Caco-2 (cell line): ENCODE measurements around the gene VSIR. TPM values are rescaled to one million over a fixed set of nuclear protein-coding genes. Genes with fewer than 3 reads are reported as not detected.

Experiments
- BruUV-seq: library from RNA; stranded (reverse); fragments of 400-500 nt; replicated peaks from 2 replicates; lab custom pipeline; 2021; lab: Mats Ljungman, UMichigan
- CTCF ChIA-PET: fragments of 300-600 bp; sonication (Branson Sonifier 250); formaldehyde crosslinking; loops from one replicate; lab custom pipeline; 2022; ENCODE audit warnings: antibody characterized with exemption; lab: Charles Lee
- POLR2A ChIA-PET: fragments of 300-600 bp; sonication (Branson Sonifier 250); formaldehyde crosslinking; loops from one replicate; lab custom pipeline; 2022; ENCODE audit warnings: antibody characterized with exemption; lab: Charles Lee
- DNase-seq, 2 experiments: peaks; one replicate each; pipeline versions ENCODE4 v3.0.0 to v3.0.0-alpha.2; 2020 to 2022
- H3K27me3 ChIP-seq: replicated peaks from 2 replicates; pipeline ENCODE4 v1.6.0; 2011; ENCODE audit warnings: low read length; ENCODE audit not compliant: control insufficient read depth, insufficient read depth
- H3K36me3 ChIP-seq: 2 replicates; pipeline ENCODE4 v1.5.1; 2011; ENCODE audit warnings: low read length; ENCODE audit not compliant: control insufficient read depth, insufficient read depth
- H3K4me1 ChIP-seq: fragments of 250-450 bp; sonication (Bioruptor Pico); 2 replicates; pipeline ENCODE4 v1.5.1; 2020; ENCODE audit warnings: mild to moderate bottlenecking
- H3K4me3 ChIP-seq: 2 replicates; pipeline ENCODE4 v1.5.1; 2011; ENCODE audit warnings: low read depth, mild to moderate bottlenecking, control low read depth, low read length
- H3K9me3 ChIP-seq: fragments of 250-450 bp; sonication (Bioruptor Pico); 2 replicates; pipeline ENCODE4 v1.5.1; 2020; ENCODE audit warnings: mild to moderate bottlenecking, moderate library complexity
- H3K27ac Mint-ChIP-seq: one replicate; pipeline ENCODE4 v1.8.0; 2022; ENCODE audit warnings: mixed read lengths; ENCODE audit not compliant: unreplicated experiment
- H3K27me3 Mint-ChIP-seq: one replicate; pipeline ENCODE4 v1.8.0; 2022; ENCODE audit warnings: mixed read lengths; ENCODE audit not compliant: insufficient read depth, unreplicated experiment
- H3K36me3 Mint-ChIP-seq: one replicate; pipeline ENCODE4 v1.8.0; 2022; ENCODE audit warnings: mild to moderate bottlenecking, mixed read lengths; ENCODE audit not compliant: insufficient read depth, unreplicated experiment
- H3K4me1 Mint-ChIP-seq: one replicate; pipeline ENCODE4 v1.8.0; 2022; ENCODE audit warnings: low read depth, mixed read lengths; ENCODE audit not compliant: unreplicated experiment
- H3K4me3 Mint-ChIP-seq: one replicate; pipeline ENCODE4 v1.8.0; 2022; ENCODE audit warnings: mild to moderate bottlenecking, moderate library complexity, mixed read lengths; ENCODE audit not compliant: unreplicated experiment
- H3K9me3 Mint-ChIP-seq: one replicate; pipeline ENCODE4 v1.8.0; 2022; ENCODE audit warnings: mixed read lengths; ENCODE audit not compliant: unreplicated experiment
- CTCF ChIP-seq, 2 experiments: fragments of 200-600 bp in 1 of 2; IDR thresholded peaks; 1 replicate in 1 of 2; 2 replicates in 1 of 2; pipeline versions ENCODE4 v1.5.1 to v1.8.0; 2011 to 2022; ENCODE audit warnings: antibody characterized with exemption in 1 of 2, control low read depth in 1 of 2, inconsistent platforms in 1 of 2, low read depth in 1 of 2, low read length in 1 of 2, mild to moderate bottlenecking in 1 of 2, moderate library complexity in 1 of 2; ENCODE audit not compliant: insufficient read depth in 1 of 2, severe bottlenecking in 1 of 2, unreplicated experiment in 1 of 2
- intact Hi-C: fragments of 100-400 bp; cut with micrococcal nuclease; formaldehyde crosslinking; loops from one replicate; pipeline ENCODE4 v1.10.0; 2022; ENCODE audit not compliant: unreplicated experiment
- total RNA-seq: library from RNA; stranded (reverse); gene quantifications from 2 replicates; pipeline ENCODE4 v1.2.3, GENCODE V29; 2022

Gene VSIR
- total RNA-seq, 1 experiment from 2014 or later = 44.0 TPM

GRCh38 chr10:71816421-71816851 lies 43.1 kb upstream of the VSIR start:
- Histone ChIP-seq H3K4me3 (no peak overlapping the region), H3K4me1 (no peaks in the 10 kb centered on the region), H3K36me3 (peaks cover 26% of the 10 kb centered on the region), H3K9me3 (no peaks in the 10 kb centered on the region), H3K27me3 (no peaks in the 10 kb centered on the region)
- intact Hi-C loops = no loop called here
- ChIA-PET POLR2A (no interaction called here), CTCF (interaction anchor here (0.5 kb wide), 1 partner anchor 736 kb away, joined by 4 read pairs; no protein-coding TSS in a partner anchor)
- Mint-ChIP-seq H3K4me1 (peaks cover 7% of the 10 kb centered on the region), H3K9me3 (no peaks in the 10 kb centered on the region), H3K27me3 (no peaks in the 10 kb centered on the region), H3K4me3 (no peak overlapping the region), H3K27ac (peak overlapping the region; percentile 20), H3K36me3 (peaks cover 88% of the 10 kb centered on the region)
- no peak for DNase-seq
- BruUV-seq = no TSS peak
- TF ChIP-seq CTCF (IDR thresholded peaks at IDR 0.05; ENCODE audit: insufficient read depth in 1 of 2, low read depth in 1 of 2, low read length in 1 of 2, severe bottlenecking in 1 of 2, unreplicated experiment in 1 of 2) = no peak

- H3K36me3 ChIP-seq = peaks cover 21% of the 10 kb centered on the region
- no peak overlapping the region for H3K4me3 ChIP-seq
- ChIA-PET POLR2A (no interaction called here), CTCF (interaction anchor here (0.5 to 1.5 kb wide), 5 partner anchors 34 to 119 kb away, joined by 3 to 6 read pairs (median 3); no protein-coding TSS in a partner anchor)
- Mint-ChIP-seq H3K27me3 (no peaks in the 10 kb centered on the region), H3K9me3 (no peaks in the 10 kb centered on the region), H3K27ac (no peak overlapping the region), H3K36me3 (peaks cover 88% of the 10 kb centered on the region), H3K4me3 (no peak overlapping the region), H3K4me1 (peaks cover 7% of the 10 kb centered on the region)
- no peaks in the 10 kb centered on the region for H3K27me3 ChIP-seq
- intact Hi-C loops = no loop called here
- no peak for TF ChIP-seq CTCF (IDR thresholded peaks at IDR 0.05; ENCODE audit: insufficient read depth in 1 of 2, low read depth in 1 of 2, low read length in 1 of 2, severe bottlenecking in 1 of 2, unreplicated experiment in 1 of 2)
- DNase-seq = no peak
- H3K9me3 ChIP-seq = no peaks in the 10 kb centered on the region
- no peaks in the 10 kb centered on the region for H3K4me1 ChIP-seq
- BruUV-seq = no TSS peak
These were observed 42.3 kb upstream of the VSIR start for GRCh38 chr10:71815515-71816130.

GRCh38 chr10:71814922-71815411 lies 41.6 kb upstream of the VSIR start:
- no TSS peak for BruUV-seq
- Mint-ChIP-seq H3K4me3 (no peak overlapping the region), H3K36me3 (peaks cover 88% of the 10 kb centered on the region), H3K4me1 (peaks cover 7% of the 10 kb centered on the region), H3K9me3 (no peaks in the 10 kb centered on the region), H3K27me3 (no peaks in the 10 kb centered on the region), H3K27ac (peak overlapping the region; percentile 61)
- ChIA-PET POLR2A (no interaction called here), CTCF (interaction anchor here (0.5 to 1.5 kb wide), 6 partner anchors 24 to 118 kb away, joined by 3 to 6 read pairs (median 3); no protein-coding TSS in a partner anchor)
- DNase-seq = no peak
- H3K27me3 ChIP-seq = no peaks in the 10 kb centered on the region
- TF ChIP-seq CTCF (IDR thresholded peaks at IDR 0.05; ENCODE audit: insufficient read depth in 1 of 2, low read depth in 1 of 2, low read length in 1 of 2, severe bottlenecking in 1 of 2, unreplicated experiment in 1 of 2) = peak in 1 of 2 experiments; percentile 12
- H3K4me1 ChIP-seq = no peaks in the 10 kb centered on the region
- no peak overlapping the region for H3K4me3 ChIP-seq
- no peaks in the 10 kb centered on the region for H3K9me3 ChIP-seq
- H3K36me3 ChIP-seq = peaks cover 19% of the 10 kb centered on the region
- intact Hi-C loops = loop anchor here (5.0 kb wide), 1 partner anchor 108 kb away; no protein-coding TSS in a partner anchor
